ENCODE results near the gene PCDH17. TPM values are rescaled to one million over a fixed set of nuclear protein-coding genes. Genes with fewer than 3 reads are reported as not detected.

PCDH17 gene
- total RNA-seq, 1 donor from 2014 or later, result 14.6 TPM

DNA sequence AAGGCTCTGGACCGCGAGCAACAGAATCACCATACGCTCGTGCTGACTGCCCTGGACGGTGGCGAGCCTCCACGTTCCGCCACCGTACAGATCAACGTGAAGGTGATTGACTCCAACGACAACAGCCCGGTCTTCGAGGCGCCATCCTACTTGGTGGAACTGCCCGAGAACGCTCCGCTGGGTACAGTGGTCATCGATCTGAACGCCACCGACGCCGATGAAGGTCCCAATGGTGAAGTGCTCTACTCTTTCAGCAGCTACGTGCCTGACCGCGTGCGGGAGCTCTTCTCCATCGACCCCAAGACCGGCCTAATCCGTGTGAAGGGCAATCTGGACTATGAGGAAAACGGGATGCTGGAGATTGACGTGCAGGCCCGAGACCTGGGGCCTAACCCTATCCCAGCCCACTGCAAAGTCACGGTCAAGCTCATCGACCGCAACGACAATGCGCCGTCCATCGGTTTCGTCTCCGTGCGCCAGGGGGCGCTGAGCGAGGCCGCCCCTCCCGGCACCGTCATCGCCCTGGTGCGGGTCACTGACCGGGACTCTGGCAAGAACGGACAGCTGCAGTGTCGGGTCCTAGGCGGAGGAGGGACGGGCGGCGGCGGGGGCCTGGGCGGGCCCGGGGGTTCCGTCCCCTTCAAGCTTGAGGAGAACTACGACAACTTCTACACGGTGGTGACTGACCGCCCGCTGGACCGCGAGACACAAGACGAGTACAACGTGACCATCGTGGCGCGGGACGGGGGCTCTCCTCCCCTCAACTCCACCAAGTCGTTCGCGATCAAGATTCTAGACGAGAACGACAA lies 1.8 kb downstream of the PCDH17 start:
- H3K27me3 Mint-ChIP-seq (ENCODE audit: low read depth), result peaks cover 62% of the 10 kb centered on the region
- peaks cover 12% of the 10 kb centered on the region for H3K36me3 Mint-ChIP-seq (ENCODE audit: low read depth)
- H3K4me1 Mint-ChIP-seq, result peaks cover 53% of the 10 kb centered on the region
- no peak overlapping the region for H3K27ac Mint-ChIP-seq (ENCODE audit: unreplicated experiment)
- H3K9me3 Mint-ChIP-seq, result no peaks in the 10 kb centered on the region
- TF ChIP-seq, protein P1, sequence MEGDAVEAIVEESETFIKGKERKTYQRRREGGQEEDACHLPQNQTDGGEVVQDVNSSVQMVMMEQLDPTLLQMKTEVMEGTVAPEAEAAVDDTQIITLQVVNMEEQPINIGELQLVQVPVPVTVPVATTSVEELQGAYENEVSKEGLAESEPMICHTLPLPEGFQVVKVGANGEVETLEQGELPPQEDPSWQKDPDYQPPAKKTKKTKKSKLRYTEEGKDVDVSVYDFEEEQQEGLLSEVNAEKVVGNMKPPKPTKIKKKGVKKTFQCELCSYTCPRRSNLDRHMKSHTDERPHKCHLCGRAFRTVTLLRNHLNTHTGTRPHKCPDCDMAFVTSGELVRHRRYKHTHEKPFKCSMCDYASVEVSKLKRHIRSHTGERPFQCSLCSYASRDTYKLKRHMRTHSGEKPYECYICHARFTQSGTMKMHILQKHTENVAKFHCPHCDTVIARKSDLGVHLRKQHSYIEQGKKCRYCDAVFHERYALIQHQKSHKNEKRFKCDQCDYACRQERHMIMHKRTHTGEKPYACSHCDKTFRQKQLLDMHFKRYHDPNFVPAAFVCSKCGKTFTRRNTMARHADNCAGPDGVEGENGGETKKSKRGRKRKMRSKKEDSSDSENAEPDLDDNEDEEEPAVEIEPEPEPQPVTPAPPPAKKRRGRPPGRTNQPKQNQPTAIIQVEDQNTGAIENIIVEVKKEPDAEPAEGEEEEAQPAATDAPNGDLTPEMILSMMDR (conservative IDR thresholded peaks at IDR 0.05), result peak; percentile 62
- H3K4me3 Mint-ChIP-seq, result peak overlapping the region; percentile 91
- DNase-seq (ENCODE audit: low read depth, low spot score), result peak; percentile 56

DNA sequence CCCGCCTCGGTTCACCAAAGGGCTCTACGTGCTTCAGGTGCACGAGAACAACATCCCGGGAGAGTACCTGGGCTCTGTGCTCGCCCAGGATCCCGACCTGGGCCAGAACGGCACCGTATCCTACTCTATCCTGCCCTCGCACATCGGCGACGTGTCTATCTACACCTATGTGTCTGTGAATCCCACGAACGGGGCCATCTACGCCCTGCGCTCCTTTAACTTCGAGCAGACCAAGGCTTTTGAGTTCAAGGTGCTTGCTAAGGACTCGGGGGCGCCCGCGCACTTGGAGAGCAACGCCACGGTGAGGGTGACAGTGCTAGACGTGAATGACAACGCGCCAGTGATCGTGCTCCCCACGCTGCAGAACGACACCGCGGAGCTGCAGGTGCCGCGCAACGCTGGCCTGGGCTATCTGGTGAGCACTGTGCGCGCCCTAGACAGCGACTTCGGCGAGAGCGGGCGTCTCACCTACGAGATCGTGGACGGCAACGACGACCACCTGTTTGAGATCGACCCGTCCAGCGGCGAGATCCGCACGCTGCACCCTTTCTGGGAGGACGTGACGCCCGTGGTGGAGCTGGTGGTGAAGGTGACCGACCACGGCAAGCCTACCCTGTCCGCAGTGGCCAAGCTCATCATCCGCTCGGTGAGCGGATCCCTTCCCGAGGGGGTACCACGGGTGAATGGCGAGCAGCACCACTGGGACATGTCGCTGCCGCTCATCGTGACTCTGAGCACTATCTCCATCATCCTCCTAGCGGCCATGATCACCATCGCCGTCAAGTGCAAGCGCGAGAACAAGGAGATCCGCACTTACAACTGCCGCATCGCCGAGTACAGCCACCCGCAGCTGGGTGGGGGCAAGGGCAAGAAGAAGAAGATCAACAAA lies 2.6 kb downstream of the PCDH17 start:
- Mint-ChIP-seq H3K27ac (ENCODE audit: unreplicated experiment) (no peak overlapping the region), H3K27me3 (ENCODE audit: low read depth) (peaks cover 54% of the 10 kb centered on the region), H3K9me3 (no peaks in the 10 kb centered on the region), H3K36me3 (ENCODE audit: low read depth) (peaks cover 12% of the 10 kb centered on the region), H3K4me3 (peak overlapping the region; percentile 91), H3K4me1 (peaks cover 48% of the 10 kb centered on the region)
- TF ChIP-seq, protein P1 (conservative IDR thresholded peaks at IDR 0.05), result peak; percentile 45
- peak; percentile 2 for DNase-seq (ENCODE audit: low read depth, low spot score)

DNA sequence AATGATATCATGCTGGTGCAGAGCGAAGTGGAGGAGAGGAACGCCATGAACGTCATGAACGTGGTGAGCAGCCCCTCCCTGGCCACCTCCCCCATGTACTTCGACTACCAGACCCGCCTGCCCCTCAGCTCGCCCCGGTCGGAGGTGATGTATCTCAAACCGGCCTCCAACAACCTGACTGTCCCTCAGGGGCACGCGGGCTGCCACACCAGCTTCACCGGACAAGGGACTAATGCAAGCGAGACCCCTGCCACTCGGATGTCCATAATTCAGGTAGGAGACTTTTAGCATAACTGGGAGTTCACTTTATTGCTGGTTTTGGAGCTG lies 3.3 kb downstream of the PCDH17 start:
- H3K27me3 Mint-ChIP-seq (ENCODE audit: low read depth), result peaks cover 50% of the 10 kb centered on the region
- H3K27ac Mint-ChIP-seq (ENCODE audit: unreplicated experiment), result no peak overlapping the region
- peaks cover 12% of the 10 kb centered on the region for H3K36me3 Mint-ChIP-seq (ENCODE audit: low read depth)
- peaks cover 46% of the 10 kb centered on the region for H3K4me1 Mint-ChIP-seq
- TF ChIP-seq, protein P1 (conservative IDR thresholded peaks at IDR 0.05), result no peak
- H3K4me3 Mint-ChIP-seq, result peak overlapping the region; percentile 91
- no peak for DNase-seq (ENCODE audit: low read depth, low spot score)
- H3K9me3 Mint-ChIP-seq, result no peaks in the 10 kb centered on the region

DNA sequence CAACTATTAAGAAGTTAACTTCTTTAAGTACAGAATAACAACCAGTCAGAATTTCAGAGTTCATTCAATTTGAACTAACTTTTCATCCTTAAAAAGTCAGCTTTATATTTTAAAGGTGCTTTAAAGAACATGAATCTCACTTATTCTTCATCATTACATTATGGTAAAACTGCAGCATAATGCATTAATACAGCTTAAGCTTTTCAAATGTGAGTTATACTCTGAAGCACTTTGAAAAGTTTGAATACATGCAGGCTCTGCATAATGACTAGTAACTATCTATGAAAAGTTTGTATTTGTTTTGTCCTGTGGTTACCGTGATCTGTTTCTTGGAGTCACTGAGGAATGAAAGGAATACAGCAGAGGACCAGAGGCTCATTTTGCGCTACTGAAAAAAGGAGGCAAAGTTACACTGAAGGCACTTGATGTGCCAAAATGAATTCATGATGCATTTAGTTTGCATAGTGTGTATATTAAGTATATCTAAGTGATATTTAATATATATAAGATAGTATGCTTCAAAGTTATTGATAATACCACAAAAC lies 4.1 kb downstream of the PCDH17 start:
- TF ChIP-seq, protein P1 (conservative IDR thresholded peaks at IDR 0.05), result no peak
- Mint-ChIP-seq H3K4me3 (peak overlapping the region; percentile 91), H3K27me3 (ENCODE audit: low read depth) (peaks cover 47% of the 10 kb centered on the region)

DNA sequence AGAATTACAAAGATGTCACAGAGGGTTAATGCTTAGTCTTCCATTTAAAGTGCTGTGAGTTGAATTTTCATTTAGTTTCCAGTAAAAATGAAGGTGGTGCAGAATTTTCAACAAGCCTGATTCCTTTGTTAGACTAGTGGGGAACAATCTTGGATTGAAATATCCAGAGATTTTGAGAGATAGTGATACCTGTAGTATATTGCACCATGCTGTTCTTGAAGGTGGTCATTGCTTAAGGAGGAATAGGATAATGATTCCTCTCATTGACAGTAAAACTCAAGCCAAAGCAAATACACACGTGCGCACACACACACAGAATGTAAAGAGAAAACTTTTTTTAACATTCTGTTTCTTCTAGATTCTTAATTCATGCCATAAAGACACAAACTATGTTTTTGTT lies 5.3 kb downstream of the PCDH17 start:
- Mint-ChIP-seq H3K27ac (ENCODE audit: unreplicated experiment) (no peak overlapping the region), H3K4me3 (peak overlapping the region; percentile 79), H3K9me3 (no peaks in the 10 kb centered on the region), H3K27me3 (ENCODE audit: low read depth) (peaks cover 38% of the 10 kb centered on the region), H3K36me3 (ENCODE audit: low read depth) (peaks cover 7% of the 10 kb centered on the region), H3K4me1 (peaks cover 33% of the 10 kb centered on the region)
- no peak for DNase-seq (ENCODE audit: low read depth, low spot score)
- TF ChIP-seq, protein P1 (conservative IDR thresholded peaks at IDR 0.05), result no peak

More for the DNA sequence above, 4.1 kb downstream of the PCDH17 start:
- Mint-ChIP-seq H3K4me1 (peaks cover 43% of the 10 kb centered on the region), H3K27ac (ENCODE audit: unreplicated experiment) (no peak overlapping the region), H3K9me3 (no peaks in the 10 kb centered on the region), H3K36me3 (ENCODE audit: low read depth) (peaks cover 12% of the 10 kb centered on the region)
- no peak for DNase-seq (ENCODE audit: low read depth, low spot score)

Measured in neural crest cell (in vitro differentiated cells).